ENCODE data around the gene DVL2. TPM values are rescaled to one million over a fixed set of nuclear protein-coding genes. Genes with fewer than 3 reads are reported as not detected.
A peak's percentile ranks its signal among the peaks of the same experiment; 100 is the strongest.

Gene DVL2
- total RNA-seq, 4 donors from 2014 or later: 34.5 to 55.5 (median 43.7) TPM

DNA sequence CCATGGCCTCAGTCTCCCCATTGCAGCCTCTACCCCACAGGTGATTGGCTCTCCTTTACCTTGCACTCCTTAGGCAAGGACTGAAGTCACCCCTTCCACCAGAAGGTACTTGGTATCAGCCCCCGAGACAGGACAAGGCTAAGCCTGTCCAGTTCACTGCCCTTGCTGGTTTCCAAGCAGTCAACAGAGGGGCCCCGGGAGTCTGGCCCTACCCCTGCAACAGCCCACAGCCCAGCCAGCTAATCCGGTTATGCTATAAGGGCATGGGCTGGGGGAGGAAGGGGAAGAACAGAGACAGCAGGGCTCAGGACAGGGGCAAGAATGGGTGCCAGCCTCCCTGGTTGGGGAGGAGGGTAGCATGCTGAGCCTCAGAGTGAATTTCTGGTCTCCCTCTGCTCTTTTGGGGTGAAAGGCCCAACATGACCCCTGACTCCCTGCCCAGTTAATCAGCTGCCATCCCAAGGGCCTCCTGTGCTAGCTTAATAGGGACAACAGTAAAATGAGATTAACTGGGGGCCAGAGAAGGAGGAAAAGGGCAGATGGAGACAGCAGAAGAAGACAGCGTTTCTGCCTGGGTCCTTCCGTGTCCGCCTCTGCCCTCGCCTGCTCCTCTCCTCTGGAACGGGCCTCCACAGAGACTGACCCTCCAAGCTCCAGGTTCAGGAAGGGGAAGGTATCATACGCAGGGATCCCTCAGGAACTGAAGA is 25.4 kb downstream of the DVL2 start:
- Histone ChIP-seq H3K27me3 (no peaks in the 10 kb centered on the region), H3K4me3 (no peak overlapping the region), H3K36me3 (peaks cover 0 to 2% (median 0%) of the 10 kb centered on the region in 4 donors), H3K27ac (replicated peaks in 1 of 4) (no peak overlapping the region), H3K4me1 (peaks cover 22 to 65% (median 62%) of the 10 kb centered on the region in 4 donors), H3K9me3 (no peaks in the 10 kb centered on the region)
- DNase-seq (ENCODE audit: extremely low spot score): no peak
- intact Hi-C loops (cut with DNase I): no loop called here
- TF ChIP-seq POLR2AphosphoS5 (IDR thresholded peaks at IDR 0.05): no peak
- TF ChIP-seq EP300 (IDR thresholded peaks at IDR 0.05): no peak
- TF ChIP-seq POLR2A (IDR thresholded peaks at IDR 0.05; ENCODE audit: low read depth): no peak
- 84% methylated on average over 9 of the region's 9 CpGs for WGBS

DNA sequence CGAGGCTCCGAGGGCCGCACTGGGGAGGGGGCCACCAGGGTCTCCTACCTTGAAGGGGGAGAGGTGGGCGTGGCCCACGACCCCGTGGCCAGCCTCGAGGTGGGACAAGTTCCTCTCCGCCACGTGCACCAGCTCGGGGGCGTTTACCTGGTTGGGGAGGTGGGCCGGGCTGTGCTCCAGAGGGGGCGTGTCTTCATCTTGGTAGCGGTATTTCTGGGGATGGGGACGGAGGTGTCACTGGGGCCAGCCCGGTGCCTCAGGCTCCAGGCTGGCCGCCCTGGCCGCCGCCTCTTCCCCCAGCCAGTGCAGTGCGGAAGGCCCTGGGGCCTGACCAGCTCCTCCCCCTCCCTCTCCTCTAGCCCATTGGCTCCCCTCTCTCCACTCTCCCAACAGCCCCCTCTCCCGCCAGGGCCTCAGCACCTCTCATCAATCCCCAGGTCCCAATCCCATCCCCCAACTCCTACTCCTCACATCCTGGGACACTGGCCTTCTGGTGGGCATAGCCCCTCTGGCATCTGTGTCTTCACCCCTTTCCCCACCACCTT is 26.2 kb downstream of the DVL2 start:
- Histone ChIP-seq H3K4me3 (no peak overlapping the region), H3K36me3 (peaks cover 0 to 10% (median 6%) of the 10 kb centered on the region in 4 donors), H3K27ac (replicated peaks in 1 of 4) (no peak overlapping the region), H3K4me1 (peaks cover 17 to 58% (median 56%) of the 10 kb centered on the region in 4 donors), H3K27me3 (no peaks in the 10 kb centered on the region), H3K9me3 (no peaks in the 10 kb centered on the region)
- TF ChIP-seq POLR2A (IDR thresholded peaks at IDR 0.05; ENCODE audit: low read depth): no peak
- TF ChIP-seq, protein P1, sequence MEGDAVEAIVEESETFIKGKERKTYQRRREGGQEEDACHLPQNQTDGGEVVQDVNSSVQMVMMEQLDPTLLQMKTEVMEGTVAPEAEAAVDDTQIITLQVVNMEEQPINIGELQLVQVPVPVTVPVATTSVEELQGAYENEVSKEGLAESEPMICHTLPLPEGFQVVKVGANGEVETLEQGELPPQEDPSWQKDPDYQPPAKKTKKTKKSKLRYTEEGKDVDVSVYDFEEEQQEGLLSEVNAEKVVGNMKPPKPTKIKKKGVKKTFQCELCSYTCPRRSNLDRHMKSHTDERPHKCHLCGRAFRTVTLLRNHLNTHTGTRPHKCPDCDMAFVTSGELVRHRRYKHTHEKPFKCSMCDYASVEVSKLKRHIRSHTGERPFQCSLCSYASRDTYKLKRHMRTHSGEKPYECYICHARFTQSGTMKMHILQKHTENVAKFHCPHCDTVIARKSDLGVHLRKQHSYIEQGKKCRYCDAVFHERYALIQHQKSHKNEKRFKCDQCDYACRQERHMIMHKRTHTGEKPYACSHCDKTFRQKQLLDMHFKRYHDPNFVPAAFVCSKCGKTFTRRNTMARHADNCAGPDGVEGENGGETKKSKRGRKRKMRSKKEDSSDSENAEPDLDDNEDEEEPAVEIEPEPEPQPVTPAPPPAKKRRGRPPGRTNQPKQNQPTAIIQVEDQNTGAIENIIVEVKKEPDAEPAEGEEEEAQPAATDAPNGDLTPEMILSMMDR (IDR thresholded peaks at IDR 0.05): no peak
- no peak for TF ChIP-seq POLR2AphosphoS5 (IDR thresholded peaks at IDR 0.05)
- no peak for DNase-seq (ENCODE audit: extremely low spot score)
- intact Hi-C loops (cut with DNase I): no loop called here
- WGBS: 45% methylated on average over 20 of the region's 21 CpGs

DNA sequence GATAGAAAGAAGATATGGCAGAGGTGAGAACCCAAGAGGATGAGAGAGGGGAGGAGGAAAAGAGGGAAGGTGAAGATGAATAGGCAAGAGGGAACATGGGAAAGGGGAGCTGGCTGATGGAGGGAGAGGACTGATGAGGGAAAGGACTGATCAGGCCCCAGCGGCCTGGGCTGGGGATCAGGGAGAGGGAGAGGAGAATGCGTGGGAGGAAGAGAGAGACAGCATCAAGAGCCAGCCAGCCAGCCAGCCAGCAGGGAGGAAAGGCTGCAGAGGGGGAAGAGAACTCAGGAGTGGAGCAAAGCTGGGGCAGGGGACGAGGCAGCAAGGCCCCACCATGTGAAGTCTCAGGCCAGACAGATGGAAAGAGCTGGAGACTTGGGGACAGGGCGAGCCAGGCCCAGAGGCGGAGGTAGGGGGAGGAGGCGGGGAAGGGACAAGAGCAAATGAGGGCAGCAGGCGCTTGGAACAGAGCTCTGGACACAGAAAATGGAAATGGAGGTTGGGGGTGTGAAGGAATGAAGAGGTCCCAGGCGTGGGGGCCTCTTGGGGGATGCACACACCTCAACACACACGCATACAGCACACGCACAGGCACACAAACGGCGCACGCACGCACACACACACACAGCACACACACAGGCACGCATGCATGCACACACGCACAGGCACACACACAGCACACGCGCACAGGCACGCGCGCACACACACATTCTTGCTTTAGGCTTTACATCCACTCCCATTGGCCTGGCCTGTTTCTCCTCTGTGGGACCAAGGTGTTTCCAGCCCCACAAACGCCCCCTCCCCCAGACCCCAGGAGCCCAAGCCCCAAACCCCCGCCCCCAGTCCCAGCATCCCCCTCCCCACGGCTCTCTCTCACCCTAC is 27.0 kb downstream of the DVL2 start:
- 73% methylated on average over 24 of the region's 24 CpGs for WGBS
- intact Hi-C loops (cut with DNase I): no loop called here
- Histone ChIP-seq H3K36me3 (peaks cover 0 to 17% (median 14%) of the 10 kb centered on the region in 4 donors), H3K27ac (replicated peaks in 1 of 4) (peak overlapping the region in 2 of 4 donors; percentile 19 to 22), H3K4me1 (peaks cover 17 to 58% (median 56%) of the 10 kb centered on the region in 4 donors), H3K27me3 (no peaks in the 10 kb centered on the region), H3K4me3 (no peak overlapping the region), H3K9me3 (no peaks in the 10 kb centered on the region)
- DNase-seq (ENCODE audit: extremely low spot score): no peak
- TF ChIP-seq EP300 (IDR thresholded peaks at IDR 0.05) (no peak), POLR2AphosphoS5 (IDR thresholded peaks at IDR 0.05) (no peak), POLR2A (IDR thresholded peaks at IDR 0.05; ENCODE audit: low read depth) (no peak)
- TF ChIP-seq, protein P1 (IDR thresholded peaks at IDR 0.05): no peak

DNA sequence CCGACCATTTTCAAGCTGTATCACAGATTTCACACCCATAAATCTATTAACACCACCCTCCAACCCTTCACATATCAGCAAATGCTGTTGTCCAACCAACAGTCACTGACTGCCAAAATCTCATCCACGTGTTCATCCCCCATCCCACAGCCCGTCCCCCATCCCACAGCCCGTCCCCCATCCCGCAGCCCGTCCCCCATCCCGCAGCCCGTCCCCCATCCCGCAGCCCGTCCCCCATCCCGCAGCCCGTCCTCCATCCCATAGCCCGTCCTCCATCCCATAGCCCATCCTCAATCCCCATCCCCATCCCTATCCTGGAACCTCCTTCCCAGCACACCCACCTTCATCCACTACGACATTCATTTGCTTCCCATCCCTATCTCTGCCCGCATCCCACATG is 28.8 kb downstream of the DVL2 start:
- H3K27ac ChIP-seq (replicated peaks in 1 of 4): peak overlapping the region; percentile 72 to 81 (median 77)
- 43% methylated on average over 15 of the region's 15 CpGs for WGBS

More for the DNA sequence above, 28.8 kb downstream of the DVL2 start:
- H3K27me3 ChIP-seq: no peaks in the 10 kb centered on the region
- peaks cover 14 to 45% (median 39%) of the 10 kb centered on the region in 4 donors for H3K4me1 ChIP-seq
- peak overlapping the region; percentile 59 to 76 (median 62) for H3K4me3 ChIP-seq
- DNase-seq (ENCODE audit: extremely low spot score): no peak
- H3K9me3 ChIP-seq: no peaks in the 10 kb centered on the region
- TF ChIP-seq POLR2A (IDR thresholded peaks at IDR 0.05; ENCODE audit: low read depth) (no peak), POLR2AphosphoS5 (IDR thresholded peaks at IDR 0.05) (no peak), EP300 (IDR thresholded peaks at IDR 0.05) (no peak)
- TF ChIP-seq, protein P1 (IDR thresholded peaks at IDR 0.05): no peak
- intact Hi-C loops (cut with DNase I): no loop called here
- peaks cover 6 to 32% (median 29%) of the 10 kb centered on the region in 4 donors for H3K36me3 ChIP-seq
